Caco-2 (cell line): Measurements from ENCODE around the gene C2orf49. TPM values are rescaled to one million over a fixed set of nuclear protein-coding genes. Genes with fewer than 3 reads are reported as not detected.

Source experiments
- BruUV-seq: library from RNA; stranded (reverse); fragments of 400-500 nt; replicated peaks from 2 replicates; lab custom pipeline; 2021; lab: Mats Ljungman, UMichigan
- CTCF ChIA-PET: fragments of 300-600 bp; sonication (Branson Sonifier 250); formaldehyde crosslinking; loops from one replicate; lab custom pipeline; 2022; ENCODE audit warnings: antibody characterized with exemption; lab: Charles Lee
- POLR2A ChIA-PET: fragments of 300-600 bp; sonication (Branson Sonifier 250); formaldehyde crosslinking; loops from one replicate; lab custom pipeline; 2022; ENCODE audit warnings: antibody characterized with exemption; lab: Charles Lee
- DNase-seq, 2 experiments: peaks; one replicate each; pipeline versions ENCODE4 v3.0.0 to v3.0.0-alpha.2; 2020 to 2022
- H3K27me3 ChIP-seq: replicated peaks from 2 replicates; pipeline ENCODE4 v1.6.0; 2011; ENCODE audit warnings: low read length; ENCODE audit not compliant: control insufficient read depth, insufficient read depth
- H3K36me3 ChIP-seq: 2 replicates; pipeline ENCODE4 v1.5.1; 2011; ENCODE audit warnings: low read length; ENCODE audit not compliant: control insufficient read depth, insufficient read depth
- H3K4me1 ChIP-seq: fragments of 250-450 bp; sonication (Bioruptor Pico); 2 replicates; pipeline ENCODE4 v1.5.1; 2020; ENCODE audit warnings: mild to moderate bottlenecking
- H3K4me3 ChIP-seq: 2 replicates; pipeline ENCODE4 v1.5.1; 2011; ENCODE audit warnings: low read depth, mild to moderate bottlenecking, control low read depth, low read length
- H3K9me3 ChIP-seq: fragments of 250-450 bp; sonication (Bioruptor Pico); 2 replicates; pipeline ENCODE4 v1.5.1; 2020; ENCODE audit warnings: mild to moderate bottlenecking, moderate library complexity
- H3K27ac Mint-ChIP-seq: one replicate; pipeline ENCODE4 v1.8.0; 2022; ENCODE audit warnings: mixed read lengths; ENCODE audit not compliant: unreplicated experiment
- H3K27me3 Mint-ChIP-seq: one replicate; pipeline ENCODE4 v1.8.0; 2022; ENCODE audit warnings: mixed read lengths; ENCODE audit not compliant: insufficient read depth, unreplicated experiment
- H3K36me3 Mint-ChIP-seq: one replicate; pipeline ENCODE4 v1.8.0; 2022; ENCODE audit warnings: mild to moderate bottlenecking, mixed read lengths; ENCODE audit not compliant: insufficient read depth, unreplicated experiment
- H3K4me1 Mint-ChIP-seq: one replicate; pipeline ENCODE4 v1.8.0; 2022; ENCODE audit warnings: low read depth, mixed read lengths; ENCODE audit not compliant: unreplicated experiment
- H3K4me3 Mint-ChIP-seq: one replicate; pipeline ENCODE4 v1.8.0; 2022; ENCODE audit warnings: mild to moderate bottlenecking, moderate library complexity, mixed read lengths; ENCODE audit not compliant: unreplicated experiment
- H3K9me3 Mint-ChIP-seq: one replicate; pipeline ENCODE4 v1.8.0; 2022; ENCODE audit warnings: mixed read lengths; ENCODE audit not compliant: unreplicated experiment
- CTCF ChIP-seq, 2 experiments: fragments of 200-600 bp in 1 of 2; IDR thresholded peaks; 1 replicate in 1 of 2; 2 replicates in 1 of 2; pipeline versions ENCODE4 v1.5.1 to v1.8.0; 2011 to 2022; ENCODE audit warnings: antibody characterized with exemption in 1 of 2, control low read depth in 1 of 2, inconsistent platforms in 1 of 2, low read depth in 1 of 2, low read length in 1 of 2, mild to moderate bottlenecking in 1 of 2, moderate library complexity in 1 of 2; ENCODE audit not compliant: insufficient read depth in 1 of 2, severe bottlenecking in 1 of 2, unreplicated experiment in 1 of 2
- intact Hi-C: fragments of 100-400 bp; cut with micrococcal nuclease; formaldehyde crosslinking; loops from one replicate; pipeline ENCODE4 v1.10.0; 2022; ENCODE audit not compliant: unreplicated experiment
- total RNA-seq: library from RNA; stranded (reverse); gene quantifications from 2 replicates; pipeline ENCODE4 v1.2.3, GENCODE V29; 2022

The C2orf49 gene
- total RNA-seq, 1 experiment from 2014 or later: 24.8 TPM

GRCh38 chr2:105377871-105378270, 40.5 kb downstream of the C2orf49 start:
- peak in 1 of 2 experiments; percentile 40 for DNase-seq
- Mint-ChIP-seq H3K27me3 (no peaks in the 10 kb centered on the region), H3K4me3 (no peak overlapping the region), H3K9me3 (no peaks in the 10 kb centered on the region), H3K36me3 (peaks cover 70% of the 10 kb centered on the region), H3K4me1 (peaks cover 27% of the 10 kb centered on the region), H3K27ac (peak overlapping the region; percentile 70)
- H3K9me3 ChIP-seq: no peaks in the 10 kb centered on the region
- no peaks in the 10 kb centered on the region for H3K36me3 ChIP-seq
- BruUV-seq: no TSS peak
- intact Hi-C loops: loop anchor here (1.0 to 2.0 kb wide), 2 partner anchors 21 to 143 kb away; partner anchors contain the start of gene FHL2
- ChIA-PET CTCF (interaction anchor here (0.7 to 1.2 kb wide), 2 partner anchors 141 to 143 kb away, joined by 4 to 5 read pairs; no protein-coding TSS in a partner anchor), POLR2A (no interaction called here)
- H3K4me1 ChIP-seq: peaks cover 46% of the 10 kb centered on the region
- no peaks in the 10 kb centered on the region for H3K27me3 ChIP-seq
- H3K4me3 ChIP-seq: no peak overlapping the region
- TF ChIP-seq CTCF (IDR thresholded peaks at IDR 0.05; ENCODE audit: insufficient read depth in 1 of 2, low read depth in 1 of 2, low read length in 1 of 2, severe bottlenecking in 1 of 2, unreplicated experiment in 1 of 2): peak; percentile 21 to 34

- H3K36me3 Mint-ChIP-seq: peaks cover 71% of the 10 kb centered on the region
- Histone ChIP-seq H3K4me1 (peaks cover 46% of the 10 kb centered on the region), H3K27me3 (no peaks in the 10 kb centered on the region), H3K36me3 (no peaks in the 10 kb centered on the region), H3K9me3 (no peaks in the 10 kb centered on the region), H3K4me3 (no peak overlapping the region)
- peaks cover 27% of the 10 kb centered on the region for H3K4me1 Mint-ChIP-seq
- TF ChIP-seq CTCF (IDR thresholded peaks at IDR 0.05; ENCODE audit: insufficient read depth in 1 of 2, low read depth in 1 of 2, low read length in 1 of 2, severe bottlenecking in 1 of 2, unreplicated experiment in 1 of 2): no peak
- peak overlapping the region; percentile 70 for H3K27ac Mint-ChIP-seq
- ChIA-PET POLR2A (no interaction called here), CTCF (interaction anchor here (0.7 to 1.2 kb wide), 2 partner anchors 141 to 143 kb away, joined by 4 to 5 read pairs; no protein-coding TSS in a partner anchor)
- intact Hi-C loops: loop anchor here (1.0 to 2.0 kb wide), 2 partner anchors 20 to 143 kb away; partner anchors contain the start of gene FHL2
- H3K27me3 Mint-ChIP-seq: no peaks in the 10 kb centered on the region
- BruUV-seq: no TSS peak
- DNase-seq: peak; percentile 35 to 58
- no peaks in the 10 kb centered on the region for H3K9me3 Mint-ChIP-seq
- no peak overlapping the region for H3K4me3 Mint-ChIP-seq
Measured at GRCh38 chr2:105378276-105378840, 41.0 kb downstream of the C2orf49 start.

- H3K36me3 ChIP-seq: no peaks in the 10 kb centered on the region
- no peak overlapping the region for H3K4me3 ChIP-seq
- BruUV-seq: no TSS peak
- Mint-ChIP-seq H3K4me3 (no peak overlapping the region), H3K27ac (peak overlapping the region; percentile 70), H3K4me1 (peaks cover 27% of the 10 kb centered on the region), H3K36me3 (peaks cover 71% of the 10 kb centered on the region), H3K27me3 (no peaks in the 10 kb centered on the region), H3K9me3 (no peaks in the 10 kb centered on the region)
- ChIA-PET POLR2A (no interaction called here), CTCF (no interaction called here)
- no peak for TF ChIP-seq CTCF (IDR thresholded peaks at IDR 0.05; ENCODE audit: insufficient read depth in 1 of 2, low read depth in 1 of 2, low read length in 1 of 2, severe bottlenecking in 1 of 2, unreplicated experiment in 1 of 2)
- DNase-seq: no peak
- H3K9me3 ChIP-seq: no peaks in the 10 kb centered on the region
- intact Hi-C loops: loop anchor here (1.0 to 2.0 kb wide), 2 partner anchors 20 to 142 kb away; partner anchors contain the start of gene FHL2
- no peaks in the 10 kb centered on the region for H3K27me3 ChIP-seq
- H3K4me1 ChIP-seq: peaks cover 46% of the 10 kb centered on the region
Measured at GRCh38 chr2:105378921-105379383, 41.6 kb downstream of the C2orf49 start.
